PC-3 (cell line): ENCODE results near the gene ITGA4. TPM values are rescaled to one million over a fixed set of nuclear protein-coding genes. Genes with fewer than 3 reads are reported as not detected.

Source experiments
- ATAC-seq: fragments of 200-7000 bp; cut with Tn5 transposase; 2 replicates; pipeline ENCODE4 v1.9.1; 2020; ENCODE audit warnings: mild to moderate bottlenecking, moderate library complexity
- BruUV-seq: library from RNA; stranded (reverse); fragments of 400-500 nt; replicated peaks from 2 replicates; lab custom pipeline; 2021; lab: Mats Ljungman, UMichigan
- CTCF ChIA-PET: fragments of 300-600 bp; sonication (Branson Sonifier 250); formaldehyde crosslinking; loops from one replicate; lab custom pipeline; 2022; ENCODE audit warnings: antibody characterized with exemption; lab: Charles Lee
- POLR2A ChIA-PET: fragments of 300-600 bp; sonication (Branson Sonifier 250); formaldehyde crosslinking; loops from one replicate; lab custom pipeline; 2022; ENCODE audit warnings: antibody characterized with exemption; ENCODE audit not compliant: unreplicated experiment; lab: Charles Lee
- DNase-seq: peaks from one replicate; pipeline ENCODE4 v3.0.0-alpha.2; 2015
- H2AFZ ChIP-seq: fragments of 300-600 bp; sonication (generic); 2 replicates; pipeline ENCODE4 v1.6.0; 2016; ENCODE audit warnings: antibody characterized with exemption, low read length
- H3F3A ChIP-seq: fragments of 300-600 bp; sonication (generic); one replicate; pipeline ENCODE4 v1.6.0; 2017; ENCODE audit warnings: antibody characterized with exemption, low read length, control low read depth, mild to moderate bottlenecking; ENCODE audit not compliant: unreplicated experiment
- H3K27ac ChIP-seq: fragments of 300-600 bp; sonication (generic); 2 replicates; pipeline ENCODE4 v1.5.1; 2016; ENCODE audit warnings: mild to moderate bottlenecking, low read length
- H3K27me3 ChIP-seq: fragments of 300-600 bp; sonication (generic); 2 replicates; pipeline ENCODE4 v1.6.1; 2016; ENCODE audit warnings: low read length, mixed read lengths
- H3K36me3 ChIP-seq: fragments of 300-600 bp; sonication (generic); 2 replicates; pipeline ENCODE4 v1.6.1; 2016; ENCODE audit warnings: low read depth, mixed run types, low read length, mixed read lengths
- H3K4me1 ChIP-seq: fragments of 300-600 bp; sonication (generic); 2 replicates; pipeline ENCODE4 v1.5.1; 2016; ENCODE audit warnings: low read length; ENCODE audit not compliant: insufficient read depth
- H3K4me2 ChIP-seq: fragments of 300-600 bp; sonication (generic); 2 replicates; pipeline ENCODE4 v1.6.0; 2016; ENCODE audit warnings: low read length
- H3K4me3 ChIP-seq: fragments of 300-600 bp; sonication (generic); 2 replicates; pipeline ENCODE4 v1.5.1; 2016; ENCODE audit warnings: mild to moderate bottlenecking, low read length, mixed read lengths
- H3K79me2 ChIP-seq: fragments of 300-600 bp; sonication (generic); 2 replicates; pipeline ENCODE4 v1.6.1; 2017; ENCODE audit warnings: low read length, mixed read lengths
- H3K9ac ChIP-seq: fragments of 300-600 bp; sonication (generic); 2 replicates; pipeline ENCODE4 v1.6.0; 2016; ENCODE audit warnings: mild to moderate bottlenecking, low read length
- H3K9me2 ChIP-seq: fragments of 300-600 bp; sonication (generic); replicated peaks from 2 replicates; pipeline ENCODE4 v1.6.1; 2016; ENCODE audit warnings: mixed run types, low read length, mixed read lengths
- H3K9me3 ChIP-seq: fragments of 300-600 bp; sonication (generic); 2 replicates; pipeline ENCODE4 v1.6.1; 2016; ENCODE audit warnings: low read length, mixed read lengths
- H4K20me1 ChIP-seq: fragments of 300-600 bp; sonication (generic); 2 replicates; pipeline ENCODE4 v1.6.1; 2016; ENCODE audit warnings: low read length, mixed read lengths
- EZH2 ChIP-seq: fragments of 300-600 bp; sonication (generic); IDR thresholded peaks from one replicate; pipeline ENCODE4 v1.6.1; 2017; ENCODE audit warnings: antibody characterized with exemption, mild to moderate bottlenecking, low read length; ENCODE audit not compliant: unreplicated experiment
- EZH2phosphoT487 ChIP-seq: fragments of 300-600 bp; sonication (generic); IDR thresholded peaks from 2 replicates; pipeline ENCODE4 v1.6.1; 2018; ENCODE audit warnings: mild to moderate bottlenecking, antibody characterized with exemption, low read length, borderline replicate concordance
- intact Hi-C: fragments of 100-400 bp; cut with micrococcal nuclease; formaldehyde crosslinking; loops from 2 replicates; pipeline ENCODE4 v1.9.0; 2023
- total RNA-seq: library from RNA; depleted of rRNA; stranded (reverse); fragments of >200 nt; gene quantifications from 2 replicates; pipeline ENCODE4 v1.2.3, GENCODE V29; 2014
- TF ChIP-seq, protein P1 (sequence below): fragments of 300-600 bp; sonication (generic); conservative IDR thresholded peaks from 2 replicates; pipeline ENCODE4 v1.5.1; 2017; ENCODE audit warnings: antibody characterized with exemption, low read depth, mild to moderate bottlenecking, low read length

The ITGA4 gene
- total RNA-seq, 1 experiment from 2014 or later = 1.0 TPM

DNA sequence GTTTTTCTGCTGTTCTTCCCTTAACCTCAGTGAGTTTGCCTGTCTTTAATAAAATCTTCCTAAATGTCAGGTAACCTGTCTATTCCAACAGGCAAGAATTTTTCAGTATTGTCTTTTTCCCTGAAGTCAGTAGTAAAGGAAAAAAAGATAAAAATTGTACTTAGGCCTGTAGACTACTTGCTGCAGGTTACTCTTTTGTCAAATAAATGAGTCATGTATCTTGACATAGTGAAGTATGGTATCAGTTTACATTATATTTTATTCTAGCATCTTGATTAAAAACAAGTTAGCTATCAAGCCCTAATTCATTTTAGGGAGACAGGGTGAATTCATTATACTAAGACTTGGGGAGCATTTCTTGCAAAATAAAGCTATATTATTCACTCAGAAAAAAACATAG is 59.8 kb downstream of the ITGA4 start:
- TF ChIP-seq EZH2phosphoT487 = no peak
- TF ChIP-seq EZH2 = no peak
- TF ChIP-seq, protein P1, sequence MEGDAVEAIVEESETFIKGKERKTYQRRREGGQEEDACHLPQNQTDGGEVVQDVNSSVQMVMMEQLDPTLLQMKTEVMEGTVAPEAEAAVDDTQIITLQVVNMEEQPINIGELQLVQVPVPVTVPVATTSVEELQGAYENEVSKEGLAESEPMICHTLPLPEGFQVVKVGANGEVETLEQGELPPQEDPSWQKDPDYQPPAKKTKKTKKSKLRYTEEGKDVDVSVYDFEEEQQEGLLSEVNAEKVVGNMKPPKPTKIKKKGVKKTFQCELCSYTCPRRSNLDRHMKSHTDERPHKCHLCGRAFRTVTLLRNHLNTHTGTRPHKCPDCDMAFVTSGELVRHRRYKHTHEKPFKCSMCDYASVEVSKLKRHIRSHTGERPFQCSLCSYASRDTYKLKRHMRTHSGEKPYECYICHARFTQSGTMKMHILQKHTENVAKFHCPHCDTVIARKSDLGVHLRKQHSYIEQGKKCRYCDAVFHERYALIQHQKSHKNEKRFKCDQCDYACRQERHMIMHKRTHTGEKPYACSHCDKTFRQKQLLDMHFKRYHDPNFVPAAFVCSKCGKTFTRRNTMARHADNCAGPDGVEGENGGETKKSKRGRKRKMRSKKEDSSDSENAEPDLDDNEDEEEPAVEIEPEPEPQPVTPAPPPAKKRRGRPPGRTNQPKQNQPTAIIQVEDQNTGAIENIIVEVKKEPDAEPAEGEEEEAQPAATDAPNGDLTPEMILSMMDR = no peak
- CTCF ChIA-PET = no interaction called here
- peak; percentile 94 for ATAC-seq

DNA sequence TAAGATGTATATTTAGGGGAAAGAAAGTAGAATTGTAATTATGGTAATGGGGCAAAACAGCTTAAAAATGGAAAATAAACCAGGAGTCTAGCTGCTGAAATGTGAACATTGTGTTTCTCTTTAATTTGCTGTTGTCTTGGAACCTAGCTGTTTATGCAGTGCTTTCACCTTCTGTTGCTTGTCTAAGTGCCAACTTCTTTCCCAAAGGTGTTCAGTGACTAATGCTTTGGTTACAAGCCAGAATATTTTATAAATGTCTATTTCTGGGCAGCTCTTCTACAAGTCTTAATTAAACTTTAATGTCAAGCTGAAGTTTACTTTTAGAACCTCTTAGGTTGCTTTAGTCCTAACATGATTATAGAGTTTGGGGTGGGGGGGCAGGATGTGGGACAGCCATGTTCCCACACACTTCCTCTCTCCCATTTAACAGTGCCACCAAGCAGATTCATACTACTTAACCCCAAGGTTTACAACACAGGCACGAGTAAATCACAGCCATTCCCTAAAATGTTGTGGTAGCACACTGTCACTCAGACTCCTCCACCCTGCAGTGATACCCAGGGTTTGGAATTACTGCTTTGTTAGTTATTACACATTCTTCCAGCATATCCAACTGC is 60.6 kb downstream of the ITGA4 start:
- no peak overlapping the region for H3K27ac ChIP-seq
- BruUV-seq = no TSS peak
- peak; percentile 48 for ATAC-seq
- peaks cover 17% of the 10 kb centered on the region for H3K4me1 ChIP-seq
- H3K79me2 ChIP-seq = no peaks in the 10 kb centered on the region
- no peaks in the 10 kb centered on the region for H3K9me2 ChIP-seq
- DNase-seq = peak; percentile 37
- no peak overlapping the region for H3K4me2 ChIP-seq
- H4K20me1 ChIP-seq = no peaks in the 10 kb centered on the region
- H3K27me3 ChIP-seq = no peaks in the 10 kb centered on the region
- intact Hi-C loops = no loop called here
- no peaks in the 10 kb centered on the region for H3K9me3 ChIP-seq
- H3F3A ChIP-seq = no peaks in the 10 kb centered on the region
- no peaks in the 10 kb centered on the region for H3K36me3 ChIP-seq
- no peak overlapping the region for H3K9ac ChIP-seq
- no peak for TF ChIP-seq EZH2phosphoT487
- no peak for TF ChIP-seq EZH2
- TF ChIP-seq, protein P1 = no peak
- no peak overlapping the region for H2AFZ ChIP-seq
- no peak overlapping the region for H3K4me3 ChIP-seq
- CTCF ChIA-PET = no interaction called here
- POLR2A ChIA-PET = no interaction called here

More for the DNA sequence above, 59.8 kb downstream of the ITGA4 start:
- Histone ChIP-seq H3K79me2 (no peaks in the 10 kb centered on the region), H3K4me2 (no peak overlapping the region), H3K4me1 (peaks cover 17% of the 10 kb centered on the region), H4K20me1 (no peaks in the 10 kb centered on the region), H2AFZ (no peak overlapping the region), H3K9ac (no peak overlapping the region), H3K9me2 (no peaks in the 10 kb centered on the region), H3K4me3 (no peak overlapping the region), H3K27me3 (no peaks in the 10 kb centered on the region), H3K27ac (no peak overlapping the region), H3F3A (no peaks in the 10 kb centered on the region), H3K36me3 (no peaks in the 10 kb centered on the region), H3K9me3 (no peaks in the 10 kb centered on the region)
- POLR2A ChIA-PET = no interaction called here
- peak; percentile 32 for DNase-seq
- no TSS peak for BruUV-seq
- intact Hi-C loops = no loop called here

DNA sequence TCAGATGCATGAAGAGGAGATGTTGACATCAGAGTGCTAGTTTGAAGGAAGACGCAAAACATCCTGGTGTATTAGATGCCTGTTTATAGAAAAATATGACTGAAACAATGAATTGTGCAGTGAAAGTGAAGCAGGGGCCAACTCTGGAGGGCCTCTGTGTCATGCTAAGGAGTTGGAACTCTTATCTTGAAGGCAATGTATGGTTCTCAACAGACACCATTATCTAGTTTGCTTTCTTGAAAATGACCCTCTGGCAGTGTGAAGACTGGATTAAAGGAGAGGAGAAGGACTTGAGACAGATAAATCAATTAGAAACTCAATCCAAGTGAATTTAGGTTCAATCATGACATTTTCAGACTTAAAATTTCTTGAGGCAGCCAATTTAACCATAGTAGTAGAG is 63.1 kb downstream of the ITGA4 start:
- H3K9me3 ChIP-seq = no peaks in the 10 kb centered on the region
- H4K20me1 ChIP-seq = no peaks in the 10 kb centered on the region
- no peak for ATAC-seq
- no peak overlapping the region for H3K4me3 ChIP-seq
- no TSS peak for BruUV-seq
- ChIA-PET CTCF (no interaction called here), POLR2A (no interaction called here)
- H3K9ac ChIP-seq = no peak overlapping the region
- TF ChIP-seq EZH2 = no peak
- TF ChIP-seq EZH2phosphoT487 = no peak
- TF ChIP-seq, protein P1 = no peak
- no peaks in the 10 kb centered on the region for H3K79me2 ChIP-seq
- no peak overlapping the region for H2AFZ ChIP-seq
- no peaks in the 10 kb centered on the region for H3F3A ChIP-seq
- intact Hi-C loops = no loop called here
- no peaks in the 10 kb centered on the region for H3K36me3 ChIP-seq
- H3K9me2 ChIP-seq = no peaks in the 10 kb centered on the region
- no peak for DNase-seq
- no peak overlapping the region for H3K27ac ChIP-seq
- H3K4me2 ChIP-seq = no peak overlapping the region
- H3K27me3 ChIP-seq = no peaks in the 10 kb centered on the region
- peaks cover 17% of the 10 kb centered on the region for H3K4me1 ChIP-seq
